GM13977 (cell line): ENCODE results near the gene RFC4.

Experiments
- DNase-seq: peaks from one replicate; pipeline ENCODE4 v3.0.0; 2012; ENCODE audit warnings: low spot score
- CTCF ChIP-seq: IDR thresholded peaks from 2 replicates; pipeline ENCODE4 v1.5.1; 2012; ENCODE audit warnings: mild to moderate bottlenecking, control low read depth; ENCODE audit not compliant: insufficient read depth; ENCODE audit errors: extremely low read depth, missing control alignments
- in situ Hi-C: fragments of 300-500 bp; cut with MboI; formaldehyde crosslinking; loops from one replicate; pipeline ENCODE4 v1.12.0; 2022; ENCODE audit warnings: low sequenced_read_pairs, low pct_unique_long_range_greater_than_20kb, mixed read lengths, inconsistent platforms; ENCODE audit not compliant: unreplicated experiment

The RFC4 gene

GRCh38 chr3:186787642-186788481 is 18.4 kb downstream of the RFC4 start:
- no peak for TF ChIP-seq CTCF
- DNase-seq = no peak
- in situ Hi-C loops = no loop called here

- no peak for DNase-seq
- TF ChIP-seq CTCF = no peak
- in situ Hi-C loops = no loop called here
These were observed 19.4 kb downstream of the RFC4 start for GRCh38 chr3:186786922-186787321.

GRCh38 chr3:186785495-186786018 is 20.7 kb downstream of the RFC4 start:
- no peak for TF ChIP-seq CTCF
- DNase-seq = no peak
- in situ Hi-C loops = no loop called here

GRCh38 chr3:186784820-186785494 is 21.3 kb downstream of the RFC4 start:
- in situ Hi-C loops = no loop called here
- no peak for DNase-seq
- TF ChIP-seq CTCF = no peak

GRCh38 chr3:186783731-186784515 is 22.4 kb downstream of the RFC4 start:
- in situ Hi-C loops = no loop called here
- TF ChIP-seq CTCF = no peak
- DNase-seq = peak; percentile 72

GRCh38 chr3:186783058-186783730 is 23.1 kb downstream of the RFC4 start, which contains the start of gene EIF4A2:
EIF4A2 (plus strand) TSS chr3:186783577; CDS start chr3:186783611, 34 bp downstream.
- in situ Hi-C loops = no loop called here
- TF ChIP-seq CTCF = no peak
- peak; percentile 92 for DNase-seq
